Calu3 (cell line): ENCODE data around the gene SYNPO2. TPM values are rescaled to one million over a fixed set of nuclear protein-coding genes. Genes with fewer than 3 reads are reported as not detected.
"Not testable (repeated sequence)": the region's sequence is repeated elsewhere in the genome, so short reads cannot be mapped to it uniquely, and the experiment has no call there.

Source experiments
- BruUV-seq: library from RNA; stranded (reverse); fragments of 400-500 nt; replicated peaks from 2 replicates; lab custom pipeline; 2021; lab: Mats Ljungman, UMichigan
- CTCF ChIA-PET: fragments of 300-600 bp; sonication (Branson Sonifier 250); formaldehyde crosslinking; loops from one replicate; lab custom pipeline; 2022; ENCODE audit warnings: antibody characterized with exemption; lab: Charles Lee
- DNase-seq: peaks from one replicate; pipeline ENCODE4 v3.0.0; 2022
- H3K27ac Mint-ChIP-seq: one replicate; pipeline ENCODE4 v1.8.0; 2022; ENCODE audit warnings: mixed read lengths; ENCODE audit not compliant: unreplicated experiment
- H3K27me3 Mint-ChIP-seq: one replicate; pipeline ENCODE4 v1.8.0; 2022; ENCODE audit warnings: mixed read lengths; ENCODE audit not compliant: unreplicated experiment
- H3K36me3 Mint-ChIP-seq: one replicate; pipeline ENCODE4 v1.8.0; 2022; ENCODE audit warnings: mild to moderate bottlenecking, moderate library complexity, mixed read lengths; ENCODE audit not compliant: insufficient read depth, unreplicated experiment
- H3K4me1 Mint-ChIP-seq: one replicate; pipeline ENCODE4 v1.8.0; 2022; ENCODE audit warnings: mild to moderate bottlenecking, low read depth, mixed read lengths; ENCODE audit not compliant: unreplicated experiment
- H3K4me3 Mint-ChIP-seq: one replicate; pipeline ENCODE4 v1.8.0; 2022; ENCODE audit warnings: mild to moderate bottlenecking, low read depth, moderate library complexity, mixed read lengths; ENCODE audit not compliant: unreplicated experiment
- H3K9me3 Mint-ChIP-seq: one replicate; pipeline ENCODE4 v1.8.0; 2022; ENCODE audit warnings: low read depth, mixed read lengths; ENCODE audit not compliant: unreplicated experiment
- intact Hi-C: fragments of 100-400 bp; cut with micrococcal nuclease; formaldehyde crosslinking; loops from one replicate; pipeline ENCODE4 v1.10.0; 2022; ENCODE audit not compliant: unreplicated experiment
- total RNA-seq: library from RNA; stranded (reverse); gene quantifications from 2 replicates; pipeline ENCODE4 v1.2.3, GENCODE V29; 2022
- TF ChIP-seq, protein P1 (sequence below): fragments of 200-600 bp; IDR thresholded peaks from one replicate; pipeline ENCODE4 v1.8.0; 2022; ENCODE audit warnings: antibody characterized with exemption; ENCODE audit not compliant: unreplicated experiment

The SYNPO2 gene
- total RNA-seq, 1 experiment from 2014 or later: 0.17 TPM

DNA sequence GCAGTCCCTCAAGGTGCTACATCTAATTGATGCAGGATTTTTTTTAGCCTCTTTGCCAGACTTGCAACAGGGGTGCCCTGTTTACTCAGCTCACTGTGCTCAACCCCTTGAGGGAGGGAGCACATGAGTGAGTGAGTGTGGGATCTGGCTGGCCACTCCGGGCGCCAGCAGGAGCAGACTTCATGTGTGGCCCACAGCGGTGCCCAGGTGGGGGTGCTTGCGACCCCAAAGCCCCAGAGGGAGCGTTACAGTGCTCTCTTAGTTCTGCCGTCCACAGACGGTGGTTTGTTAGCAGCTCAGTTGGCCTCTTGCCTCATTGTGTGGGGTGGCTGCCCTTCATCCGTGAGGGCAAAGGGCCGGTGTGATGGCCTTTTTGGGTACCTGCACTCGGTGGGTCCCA, 165.3 kb downstream of the SYNPO2 start:
- TF ChIP-seq, protein P1, sequence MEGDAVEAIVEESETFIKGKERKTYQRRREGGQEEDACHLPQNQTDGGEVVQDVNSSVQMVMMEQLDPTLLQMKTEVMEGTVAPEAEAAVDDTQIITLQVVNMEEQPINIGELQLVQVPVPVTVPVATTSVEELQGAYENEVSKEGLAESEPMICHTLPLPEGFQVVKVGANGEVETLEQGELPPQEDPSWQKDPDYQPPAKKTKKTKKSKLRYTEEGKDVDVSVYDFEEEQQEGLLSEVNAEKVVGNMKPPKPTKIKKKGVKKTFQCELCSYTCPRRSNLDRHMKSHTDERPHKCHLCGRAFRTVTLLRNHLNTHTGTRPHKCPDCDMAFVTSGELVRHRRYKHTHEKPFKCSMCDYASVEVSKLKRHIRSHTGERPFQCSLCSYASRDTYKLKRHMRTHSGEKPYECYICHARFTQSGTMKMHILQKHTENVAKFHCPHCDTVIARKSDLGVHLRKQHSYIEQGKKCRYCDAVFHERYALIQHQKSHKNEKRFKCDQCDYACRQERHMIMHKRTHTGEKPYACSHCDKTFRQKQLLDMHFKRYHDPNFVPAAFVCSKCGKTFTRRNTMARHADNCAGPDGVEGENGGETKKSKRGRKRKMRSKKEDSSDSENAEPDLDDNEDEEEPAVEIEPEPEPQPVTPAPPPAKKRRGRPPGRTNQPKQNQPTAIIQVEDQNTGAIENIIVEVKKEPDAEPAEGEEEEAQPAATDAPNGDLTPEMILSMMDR: no peak
- H3K27ac Mint-ChIP-seq: no peak overlapping the region
- no peak overlapping the region for H3K4me3 Mint-ChIP-seq
- H3K36me3 Mint-ChIP-seq: no peaks in the 10 kb centered on the region
- BruUV-seq: no TSS peak
- no peaks in the 10 kb centered on the region for H3K9me3 Mint-ChIP-seq
- no peak for DNase-seq
- CTCF ChIA-PET: no interaction called here
- intact Hi-C loops: no loop called here
- H3K27me3 Mint-ChIP-seq: no peaks in the 10 kb centered on the region
- H3K4me1 Mint-ChIP-seq: no peaks in the 10 kb centered on the region

DNA sequence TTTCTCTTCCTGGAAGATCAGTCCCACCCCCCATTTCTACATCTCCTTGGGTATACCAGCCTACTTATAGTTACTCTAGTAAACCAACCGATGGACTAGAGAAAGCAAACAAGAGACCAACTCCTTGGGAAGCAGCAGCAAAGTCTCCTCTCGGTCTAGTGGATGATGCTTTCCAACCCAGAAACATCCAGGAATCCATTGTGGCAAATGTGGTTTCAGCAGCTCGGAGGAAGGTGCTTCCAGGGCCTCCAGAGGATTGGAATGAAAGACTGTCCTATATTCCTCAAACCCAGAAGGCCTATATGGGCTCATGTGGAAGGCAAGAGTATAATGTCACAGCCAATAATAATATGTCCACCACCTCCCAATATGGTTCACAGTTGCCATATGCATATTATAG, 168.8 kb downstream of the SYNPO2 start:
- no TSS peak for BruUV-seq
- Mint-ChIP-seq H3K4me1 (no peaks in the 10 kb centered on the region), H3K27ac (no peak overlapping the region), H3K9me3 (no peaks in the 10 kb centered on the region), H3K27me3 (no peaks in the 10 kb centered on the region), H3K36me3 (no peaks in the 10 kb centered on the region), H3K4me3 (no peak overlapping the region)
- TF ChIP-seq, protein P1: no peak
- DNase-seq: no peak
- CTCF ChIA-PET: no interaction called here
- intact Hi-C loops: no loop called here

DNA sequence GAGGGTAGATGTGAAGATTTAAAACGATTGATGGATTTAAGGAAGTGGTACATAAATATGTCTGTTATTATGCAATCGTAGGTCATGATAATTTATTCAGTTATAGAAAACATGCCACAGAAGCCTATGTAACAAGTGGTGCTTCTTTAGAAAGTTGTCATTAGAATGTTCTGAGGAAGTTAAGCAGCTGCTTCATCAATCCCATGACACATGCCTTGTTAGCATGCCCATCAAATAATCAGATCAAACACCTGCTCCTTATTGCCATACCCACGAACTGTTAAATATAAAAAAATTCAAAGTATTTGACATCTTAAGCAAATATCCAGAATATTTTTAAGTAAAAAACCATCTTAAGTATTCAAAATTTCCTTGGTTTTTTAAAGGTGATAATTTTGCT, 170.6 kb downstream of the SYNPO2 start:
- no peak overlapping the region for H3K4me3 Mint-ChIP-seq
- H3K36me3 Mint-ChIP-seq: no peaks in the 10 kb centered on the region
- DNase-seq: no peak
- no TSS peak for BruUV-seq
- CTCF ChIA-PET: no interaction called here
- intact Hi-C loops: no loop called here
- H3K9me3 Mint-ChIP-seq: no peaks in the 10 kb centered on the region
- H3K4me1 Mint-ChIP-seq: no peaks in the 10 kb centered on the region
- no peaks in the 10 kb centered on the region for H3K27me3 Mint-ChIP-seq
- H3K27ac Mint-ChIP-seq: no peak overlapping the region
- TF ChIP-seq, protein P1: no peak

DNA sequence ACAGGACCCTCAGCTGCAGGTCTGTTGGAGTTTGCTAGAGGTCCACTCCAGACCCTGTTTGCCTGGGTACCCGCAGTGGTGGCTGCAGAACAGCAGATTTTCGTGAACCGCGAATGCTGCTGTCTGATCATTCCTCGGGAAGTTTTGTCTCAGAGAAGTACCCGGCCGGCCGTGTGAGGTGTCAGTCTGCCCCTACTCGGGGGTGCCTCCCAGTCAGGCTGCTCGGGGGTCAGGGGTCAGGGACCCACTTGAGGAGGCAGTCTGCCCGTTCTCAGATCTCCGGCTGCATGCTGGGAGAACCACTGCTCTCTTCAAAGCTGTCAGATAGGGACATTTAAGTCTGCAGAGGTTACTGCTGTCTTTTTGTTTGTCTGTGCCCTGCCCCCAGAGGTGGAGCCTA, 178.5 kb downstream of the SYNPO2 start:
- intact Hi-C loops, H3K36me3 Mint-ChIP-seq, H3K4me1 Mint-ChIP-seq, BruUV-seq, H3K27ac Mint-ChIP-seq, DNase-seq, H3K9me3 Mint-ChIP-seq, CTCF ChIA-PET, H3K27me3 Mint-ChIP-seq: not testable (repeated sequence)
- peak overlapping the region; percentile 32 for H3K4me3 Mint-ChIP-seq

DNA sequence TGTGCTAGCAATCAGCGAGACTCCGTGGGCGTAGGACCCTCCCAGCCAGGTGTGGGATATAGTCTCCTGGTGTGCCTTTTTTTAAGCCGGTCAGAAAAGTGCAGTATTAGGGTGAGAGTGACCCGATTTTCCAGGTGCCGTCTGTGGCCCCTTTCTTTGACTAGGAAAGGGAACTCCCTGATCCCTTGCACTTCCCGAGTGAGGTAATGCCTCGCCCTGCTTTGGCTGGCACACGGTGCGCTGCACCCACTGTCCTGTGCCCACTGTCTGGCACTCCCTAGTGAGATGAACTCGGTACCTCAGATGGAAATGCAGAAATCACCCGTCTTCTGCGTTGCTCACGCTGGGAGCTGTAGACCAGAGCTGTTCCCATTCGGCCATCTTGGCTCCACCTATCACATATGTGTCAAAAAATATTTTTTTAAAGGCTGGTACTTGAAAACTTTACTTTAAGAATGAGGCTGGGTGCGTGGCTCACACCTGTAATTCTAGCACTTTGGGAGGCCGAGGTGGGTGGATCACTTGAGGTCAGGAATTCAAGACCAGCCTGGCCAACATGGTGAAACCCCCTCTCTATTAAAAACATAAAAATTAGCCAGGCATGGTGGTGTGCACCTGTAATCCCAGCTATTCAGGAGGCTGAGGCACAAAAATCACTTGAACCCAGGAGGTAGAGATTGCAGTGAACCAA, 179.2 kb downstream of the SYNPO2 start:
- not testable (repeated sequence) for DNase-seq, H3K9me3 Mint-ChIP-seq
- peak overlapping the region; percentile 32 for H3K4me3 Mint-ChIP-seq

More for the DNA sequence above, 179.2 kb downstream of the SYNPO2 start:
- H3K27me3 Mint-ChIP-seq, H3K36me3 Mint-ChIP-seq, H3K27ac Mint-ChIP-seq, H3K4me1 Mint-ChIP-seq, BruUV-seq, intact Hi-C loops, CTCF ChIA-PET: not testable (repeated sequence)
